C4-2B (cell line): ENCODE results near the gene MPC1.

Source experiments
- H3K27ac ChIP-seq: fragments of 450-650 bp; 2 replicates; pipeline ENCODE4 v1.5.1; 2017
- ZFX ChIP-seq: fragments of 450-650 bp; IDR thresholded peaks from 2 replicates; pipeline ENCODE4 v1.6.1; 2017
- TF ChIP-seq, protein P1 (sequence below): fragments of 450-650 bp; conservative IDR thresholded peaks from 2 replicates; pipeline ENCODE4 v1.5.1; 2017; ENCODE audit warnings: mild to moderate bottlenecking

Gene MPC1

GRCh38 chr6:166382933-166383801 is at the start of gene MPC1:
Gene MPC1 (minus strand): TSS chr6:166382940. CDS start chr6:166382876, 64 bp downstream.
- peak within 1 kb of the TSS; percentile 92 for H3K27ac ChIP-seq
- peak; percentile 85 for TF ChIP-seq ZFX
- TF ChIP-seq, protein P1, sequence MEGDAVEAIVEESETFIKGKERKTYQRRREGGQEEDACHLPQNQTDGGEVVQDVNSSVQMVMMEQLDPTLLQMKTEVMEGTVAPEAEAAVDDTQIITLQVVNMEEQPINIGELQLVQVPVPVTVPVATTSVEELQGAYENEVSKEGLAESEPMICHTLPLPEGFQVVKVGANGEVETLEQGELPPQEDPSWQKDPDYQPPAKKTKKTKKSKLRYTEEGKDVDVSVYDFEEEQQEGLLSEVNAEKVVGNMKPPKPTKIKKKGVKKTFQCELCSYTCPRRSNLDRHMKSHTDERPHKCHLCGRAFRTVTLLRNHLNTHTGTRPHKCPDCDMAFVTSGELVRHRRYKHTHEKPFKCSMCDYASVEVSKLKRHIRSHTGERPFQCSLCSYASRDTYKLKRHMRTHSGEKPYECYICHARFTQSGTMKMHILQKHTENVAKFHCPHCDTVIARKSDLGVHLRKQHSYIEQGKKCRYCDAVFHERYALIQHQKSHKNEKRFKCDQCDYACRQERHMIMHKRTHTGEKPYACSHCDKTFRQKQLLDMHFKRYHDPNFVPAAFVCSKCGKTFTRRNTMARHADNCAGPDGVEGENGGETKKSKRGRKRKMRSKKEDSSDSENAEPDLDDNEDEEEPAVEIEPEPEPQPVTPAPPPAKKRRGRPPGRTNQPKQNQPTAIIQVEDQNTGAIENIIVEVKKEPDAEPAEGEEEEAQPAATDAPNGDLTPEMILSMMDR, result no peak

DNA sequence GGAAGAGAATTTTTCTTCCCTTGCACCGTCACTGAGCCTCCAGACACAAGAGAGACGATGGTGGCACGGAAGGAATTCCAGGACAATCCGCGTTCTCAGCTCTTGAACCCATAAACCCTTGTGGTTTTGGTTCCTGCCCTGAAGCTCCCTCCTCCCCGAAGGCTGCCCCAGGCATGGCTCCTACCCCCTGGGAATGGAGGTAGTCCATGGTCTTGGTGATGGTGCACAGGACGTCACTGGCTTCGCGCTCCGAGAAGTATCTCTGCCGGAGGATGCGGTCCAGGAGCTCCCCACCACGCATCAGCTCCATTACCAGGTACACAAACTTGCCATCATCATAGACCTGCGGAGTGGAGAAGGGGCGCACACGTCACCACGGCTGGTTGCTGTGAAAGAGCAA is 47.5 kb upstream of the MPC1 start:
- no peak overlapping the region for H3K27ac ChIP-seq
- TF ChIP-seq ZFX, result no peak
- TF ChIP-seq, protein P1, result no peak

- TF ChIP-seq, protein P1, result no peak
- TF ChIP-seq ZFX, result no peak
- no peak overlapping the region for H3K27ac ChIP-seq
Observed at GRCh38 chr6:166424431-166424830, 41.7 kb upstream of the MPC1 start.

- H3K27ac ChIP-seq, result no peak overlapping the region
- TF ChIP-seq, protein P1, result no peak
- no peak for TF ChIP-seq ZFX
Observed at GRCh38 chr6:166423781-166424180, 41.0 kb upstream of the MPC1 start.

DNA sequence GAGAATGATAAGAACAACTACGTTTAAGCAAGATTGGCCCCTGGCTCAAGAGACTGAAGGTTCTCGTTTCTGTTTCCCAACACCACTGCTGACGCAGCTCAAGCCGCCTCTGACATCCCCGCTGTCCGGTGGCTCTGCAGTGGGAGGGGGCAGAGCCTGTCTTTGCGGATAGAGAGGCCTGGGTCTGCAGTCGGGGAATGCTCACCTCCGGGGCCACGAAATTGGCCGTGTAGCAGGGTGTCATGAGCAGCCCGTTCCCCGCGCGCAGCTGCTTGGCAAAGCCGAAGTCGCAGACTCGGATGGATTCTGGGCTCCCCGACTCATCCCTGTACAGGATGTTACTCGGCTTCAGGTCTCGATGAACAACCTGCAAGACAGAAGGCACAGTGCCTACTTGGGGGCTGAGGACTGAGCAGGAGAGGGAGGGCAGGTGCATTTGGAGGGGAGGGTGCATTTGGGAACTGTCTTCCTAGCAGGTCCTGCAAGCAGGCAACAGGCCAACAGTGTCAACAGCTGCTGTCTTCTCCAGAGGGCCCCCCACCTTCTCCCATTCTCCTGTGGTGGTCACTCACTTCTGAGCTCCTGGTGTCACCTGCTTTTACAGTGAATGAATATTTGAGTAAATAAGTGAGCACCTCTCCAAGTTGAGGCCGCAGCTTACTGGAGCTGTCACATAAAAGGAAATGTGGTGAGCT is 40.5 kb upstream of the MPC1 start:
- H3K27ac ChIP-seq, result no peak overlapping the region
- TF ChIP-seq, protein P1, result no peak
- no peak for TF ChIP-seq ZFX

GRCh38 chr6:166422201-166422940 is 39.6 kb upstream of the MPC1 start:
- TF ChIP-seq ZFX, result no peak
- TF ChIP-seq, protein P1, result no peak
- H3K27ac ChIP-seq, result no peak overlapping the region
